ENCODE results near the gene LPIN3.

DNA sequence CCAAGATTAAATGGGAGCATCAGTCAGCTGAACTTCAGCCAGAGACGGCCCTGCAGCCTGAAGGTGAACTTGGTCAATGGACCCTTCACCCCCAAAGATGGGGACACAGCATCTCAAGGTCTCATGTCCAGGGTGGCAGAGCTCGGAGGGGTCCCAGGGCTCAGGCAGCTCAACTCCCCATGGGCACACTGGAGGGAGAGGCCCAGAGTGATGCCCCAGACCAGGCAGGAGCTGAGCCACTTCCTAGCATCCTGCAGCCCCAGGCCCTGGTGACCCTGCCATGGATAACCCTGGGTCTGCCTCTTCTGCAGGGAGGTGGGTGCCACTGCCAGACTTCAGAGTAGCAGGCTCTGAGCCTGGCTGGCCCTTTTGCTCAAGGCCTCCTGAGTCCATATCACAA, 53.5 kb downstream of the LPIN3 start:
- no peak for TF ChIP-seq POLR2A (IDR thresholded peaks at IDR 0.05; ENCODE audit: low read depth, low read length)
- TF ChIP-seq, protein P1, sequence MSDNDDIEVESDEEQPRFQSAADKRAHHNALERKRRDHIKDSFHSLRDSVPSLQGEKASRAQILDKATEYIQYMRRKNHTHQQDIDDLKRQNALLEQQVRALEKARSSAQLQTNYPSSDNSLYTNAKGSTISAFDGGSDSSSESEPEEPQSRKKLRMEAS (IDR thresholded peaks at IDR 0.05; ENCODE audit: insufficient read depth, insufficient read length) = no peak
